Vagina (tissue), 2 donors: ENCODE data around the gene TENM4. TPM values are rescaled to one million over a fixed set of nuclear protein-coding genes. Genes with fewer than 3 reads are reported as not detected.

Source experiments
- DNase-seq, 2 donors: peaks; one replicate each; pipeline ENCODE4 v3.0.0-alpha.2; 2017; ENCODE audit errors: extremely low spot score in 2 of 2
- H3K27ac ChIP-seq: fragments of 200-600 bp; sonication (generic); one replicate; pipeline ENCODE4 v1.5.1; 2019
- H3K27me3 ChIP-seq: fragments of 200-600 bp; sonication (generic); one replicate; pipeline ENCODE4 v1.5.1; 2019
- H3K36me3 ChIP-seq, 2 donors: fragments of 200-600 bp; sonication (generic); one replicate each; pipeline ENCODE4 v1.5.1; 2017 to 2019
- H3K4me1 ChIP-seq: fragments of 200-600 bp; sonication (generic); one replicate; pipeline ENCODE4 v1.5.1; 2019
- H3K4me3 ChIP-seq, 2 donors: fragments of 200-600 bp; sonication (generic); 1 replicate in 1 of 2; 2 replicates in 1 of 2; pipeline ENCODE4 v1.5.1; 2016 to 2019
- H3K9me3 ChIP-seq: fragments of 200-600 bp; sonication (generic); one replicate; pipeline ENCODE4 v1.5.1; 2019
- POLR2A ChIP-seq, 2 donors: fragments of 450-650 bp; IDR thresholded peaks; one replicate each; pipeline ENCODE4 v1.6.1; 2017; ENCODE audit warnings: antibody characterized with exemption in 2 of 2, mild to moderate bottlenecking in 2 of 2, moderate library complexity in 2 of 2
- POLR2AphosphoS5 ChIP-seq, 2 donors: sonication (generic); formaldehyde crosslinking; IDR thresholded peaks; one replicate each; pipeline ENCODE4 v1.9.0; 2017; ENCODE audit warnings: antibody characterized with exemption in 2 of 2, mild to moderate bottlenecking in 2 of 2, low read depth in 1 of 2; ENCODE audit not compliant: insufficient read depth in 1 of 2
- intact Hi-C: fragments of 100-400 bp; cut with DNase I; formaldehyde crosslinking; loops from one replicate; pipeline ENCODE4 v1.15.1; 2023
- total RNA-seq: library from RNA; depleted of rRNA; stranded (reverse); fragments of >200 nt; gene quantifications from one replicate; pipeline ENCODE4 v1.2.3, GENCODE V29; 2016
- TF ChIP-seq, protein P1 (sequence below), 3 experiments: fragments of 450-650 bp in 2 of 3; fragments of 200-600 bp in 1 of 3; sonication (generic) in 1 of 3; IDR thresholded peaks; one replicate each; pipeline ENCODE4 v1.5.1; 2017 to 2019; ENCODE audit warnings: antibody characterized with exemption in 3 of 3, mild to moderate bottlenecking in 2 of 3, moderate library complexity in 2 of 3

TENM4 gene
- total RNA-seq, 1 donor from 2014 or later: 12.5 TPM

DNA sequence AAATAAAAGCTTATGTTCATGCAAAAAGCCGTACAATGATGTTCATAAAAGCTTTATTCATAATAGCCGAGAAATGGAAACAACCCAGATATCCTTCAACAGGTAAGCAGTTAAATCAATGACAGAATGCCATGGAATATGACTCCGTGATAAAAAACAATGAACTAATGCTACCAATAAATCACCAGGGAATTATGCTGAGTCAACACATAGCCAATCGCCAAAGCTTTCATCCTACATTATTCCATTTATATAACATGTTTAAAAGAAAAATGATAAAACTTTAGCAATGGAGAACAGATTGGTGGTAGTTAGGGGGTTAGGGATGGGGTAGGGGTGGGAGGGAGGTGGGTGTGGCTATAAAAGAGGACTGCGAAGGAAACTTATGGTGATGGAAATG is 356.4 kb downstream of the TENM4 start:
- intact Hi-C loops: no loop called here
- DNase-seq: no peak
- H3K27me3 ChIP-seq: no peaks in the 10 kb centered on the region
- H3K9me3 ChIP-seq: no peaks in the 10 kb centered on the region
- H3K4me3 ChIP-seq: no peak overlapping the region
- H3K36me3 ChIP-seq: no peaks in the 10 kb centered on the region
- no peak overlapping the region for H3K27ac ChIP-seq
- H3K4me1 ChIP-seq: peaks cover 21% of the 10 kb centered on the region
- no peak for TF ChIP-seq POLR2A (IDR thresholded peaks at IDR 0.05)
- no peak for TF ChIP-seq POLR2AphosphoS5 (IDR thresholded peaks at IDR 0.05; ENCODE audit: insufficient read depth in 1 of 2, low read depth in 1 of 2)

DNA sequence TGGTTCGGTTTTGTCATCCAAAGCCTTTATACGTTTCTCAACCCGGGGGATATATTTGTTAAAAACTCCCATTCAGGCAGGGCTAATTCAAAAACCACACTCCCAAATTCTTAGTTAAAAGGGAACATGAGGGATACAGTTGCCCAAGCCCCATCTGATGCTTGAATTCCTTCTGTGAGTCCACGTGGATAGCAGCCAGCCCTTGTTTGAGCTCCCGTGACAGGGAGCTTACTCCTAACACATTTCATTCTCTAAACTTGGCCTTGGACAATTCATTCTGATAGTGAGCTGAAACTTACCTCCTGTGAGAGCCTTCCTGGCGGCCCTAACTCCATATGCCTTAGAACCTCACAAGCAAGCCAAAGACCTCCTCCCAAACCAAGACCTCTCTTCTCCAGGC is 357.5 kb downstream of the TENM4 start:
- no peaks in the 10 kb centered on the region for H3K36me3 ChIP-seq
- H3K27me3 ChIP-seq: no peaks in the 10 kb centered on the region
- no peak overlapping the region for H3K27ac ChIP-seq
- DNase-seq: no peak
- no peak for TF ChIP-seq POLR2AphosphoS5 (IDR thresholded peaks at IDR 0.05; ENCODE audit: insufficient read depth in 1 of 2, low read depth in 1 of 2)
- peaks cover 21% of the 10 kb centered on the region for H3K4me1 ChIP-seq
- intact Hi-C loops: no loop called here
- no peaks in the 10 kb centered on the region for H3K9me3 ChIP-seq
- H3K4me3 ChIP-seq: no peak overlapping the region

DNA sequence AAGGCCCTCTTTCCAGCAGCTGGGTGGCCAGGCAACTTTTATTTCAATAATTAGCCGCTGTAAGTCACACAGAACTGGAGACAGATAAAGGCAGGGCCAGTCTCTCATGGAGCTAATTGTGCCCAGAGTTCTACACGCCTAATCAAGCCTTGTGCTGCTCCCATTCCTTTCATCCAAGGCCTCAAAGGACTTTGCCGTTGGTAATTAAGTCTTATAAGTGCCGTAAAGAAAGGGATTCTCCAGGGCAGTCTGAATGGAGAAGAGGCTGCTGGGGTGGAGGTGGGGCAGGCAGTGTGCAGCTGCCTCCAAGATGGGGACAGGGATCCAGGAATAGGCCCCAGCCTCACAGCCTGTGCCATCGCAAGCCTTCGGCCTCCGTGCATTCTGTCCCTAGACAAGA is 357.9 kb downstream of the TENM4 start:
- Histone ChIP-seq H3K4me3 (no peak overlapping the region), H3K27me3 (no peaks in the 10 kb centered on the region), H3K27ac (no peak overlapping the region), H3K9me3 (no peaks in the 10 kb centered on the region), H3K36me3 (no peaks in the 10 kb centered on the region), H3K4me1 (peaks cover 18% of the 10 kb centered on the region)
- DNase-seq: no peak
- intact Hi-C loops: no loop called here
- no peak for TF ChIP-seq POLR2A (IDR thresholded peaks at IDR 0.05)
- TF ChIP-seq, protein P1, sequence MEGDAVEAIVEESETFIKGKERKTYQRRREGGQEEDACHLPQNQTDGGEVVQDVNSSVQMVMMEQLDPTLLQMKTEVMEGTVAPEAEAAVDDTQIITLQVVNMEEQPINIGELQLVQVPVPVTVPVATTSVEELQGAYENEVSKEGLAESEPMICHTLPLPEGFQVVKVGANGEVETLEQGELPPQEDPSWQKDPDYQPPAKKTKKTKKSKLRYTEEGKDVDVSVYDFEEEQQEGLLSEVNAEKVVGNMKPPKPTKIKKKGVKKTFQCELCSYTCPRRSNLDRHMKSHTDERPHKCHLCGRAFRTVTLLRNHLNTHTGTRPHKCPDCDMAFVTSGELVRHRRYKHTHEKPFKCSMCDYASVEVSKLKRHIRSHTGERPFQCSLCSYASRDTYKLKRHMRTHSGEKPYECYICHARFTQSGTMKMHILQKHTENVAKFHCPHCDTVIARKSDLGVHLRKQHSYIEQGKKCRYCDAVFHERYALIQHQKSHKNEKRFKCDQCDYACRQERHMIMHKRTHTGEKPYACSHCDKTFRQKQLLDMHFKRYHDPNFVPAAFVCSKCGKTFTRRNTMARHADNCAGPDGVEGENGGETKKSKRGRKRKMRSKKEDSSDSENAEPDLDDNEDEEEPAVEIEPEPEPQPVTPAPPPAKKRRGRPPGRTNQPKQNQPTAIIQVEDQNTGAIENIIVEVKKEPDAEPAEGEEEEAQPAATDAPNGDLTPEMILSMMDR (IDR thresholded peaks at IDR 0.05): no peak
- TF ChIP-seq POLR2AphosphoS5 (IDR thresholded peaks at IDR 0.05; ENCODE audit: insufficient read depth in 1 of 2, low read depth in 1 of 2): no peak

DNA sequence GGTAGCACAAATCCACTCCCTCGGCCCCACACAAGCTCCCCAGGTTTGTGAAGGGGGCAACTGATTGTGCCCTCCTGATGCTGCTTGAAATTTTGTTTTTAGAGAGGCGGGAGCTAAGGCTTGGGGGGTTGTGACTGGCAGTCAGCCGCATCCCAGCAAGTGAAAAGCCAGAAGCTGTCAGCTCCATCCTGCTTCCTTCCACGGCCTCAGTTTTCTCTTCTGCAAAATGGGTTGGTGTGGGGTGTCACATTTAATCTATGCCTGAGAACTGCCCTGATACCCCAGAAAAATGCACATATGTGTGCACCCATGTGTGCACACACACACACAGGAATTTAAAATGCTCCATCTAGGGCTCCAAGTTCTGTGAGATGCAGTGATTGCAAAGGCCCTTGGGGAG is 358.6 kb downstream of the TENM4 start:
- H3K27ac ChIP-seq: no peak overlapping the region
- intact Hi-C loops: no loop called here
- H3K4me3 ChIP-seq: no peak overlapping the region
- H3K4me1 ChIP-seq: peaks cover 12% of the 10 kb centered on the region
- TF ChIP-seq, protein P1 (IDR thresholded peaks at IDR 0.05): no peak
- TF ChIP-seq POLR2A (IDR thresholded peaks at IDR 0.05): no peak
- no peak for TF ChIP-seq POLR2AphosphoS5 (IDR thresholded peaks at IDR 0.05; ENCODE audit: insufficient read depth in 1 of 2, low read depth in 1 of 2)
- H3K27me3 ChIP-seq: no peaks in the 10 kb centered on the region
- no peak for DNase-seq
- no peaks in the 10 kb centered on the region for H3K9me3 ChIP-seq
- no peaks in the 10 kb centered on the region for H3K36me3 ChIP-seq

DNA sequence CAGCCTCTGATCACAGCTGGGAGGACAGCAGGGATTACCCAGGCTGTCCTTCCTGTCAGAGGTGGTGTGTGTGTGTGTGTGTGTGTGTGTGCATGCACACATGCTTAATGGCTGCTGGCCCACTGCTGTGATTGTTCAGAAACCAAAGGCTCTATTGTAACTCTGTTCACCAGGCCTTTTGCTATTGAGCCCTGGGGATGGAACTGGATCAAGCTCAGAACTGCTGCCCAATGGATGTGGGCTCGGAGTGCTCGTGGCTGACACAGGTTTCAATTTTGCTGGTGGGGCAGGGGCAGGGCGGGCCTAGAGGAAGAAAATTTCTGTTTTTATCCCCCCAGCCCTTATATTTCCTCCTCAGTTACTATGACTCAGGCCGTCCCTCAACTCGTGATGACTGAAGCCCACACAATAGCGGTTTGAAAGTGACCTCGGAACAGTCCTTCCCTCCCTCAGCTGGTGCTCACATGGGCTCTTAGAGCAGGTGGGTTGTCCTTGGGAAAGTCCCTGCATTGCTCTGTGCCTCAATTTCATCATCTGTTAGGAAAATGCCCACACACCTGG is 359.3 kb downstream of the TENM4 start:
- TF ChIP-seq POLR2AphosphoS5 (IDR thresholded peaks at IDR 0.05; ENCODE audit: insufficient read depth in 1 of 2, low read depth in 1 of 2) (no peak), POLR2A (IDR thresholded peaks at IDR 0.05) (no peak)
- TF ChIP-seq, protein P1 (IDR thresholded peaks at IDR 0.05): no peak
- H3K36me3 ChIP-seq: no peaks in the 10 kb centered on the region
- DNase-seq: no peak
- intact Hi-C loops: no loop called here
- H3K4me3 ChIP-seq: no peak overlapping the region
- H3K27ac ChIP-seq: no peak overlapping the region
- H3K27me3 ChIP-seq: no peaks in the 10 kb centered on the region
- peaks cover 8% of the 10 kb centered on the region for H3K4me1 ChIP-seq
- no peaks in the 10 kb centered on the region for H3K9me3 ChIP-seq

DNA sequence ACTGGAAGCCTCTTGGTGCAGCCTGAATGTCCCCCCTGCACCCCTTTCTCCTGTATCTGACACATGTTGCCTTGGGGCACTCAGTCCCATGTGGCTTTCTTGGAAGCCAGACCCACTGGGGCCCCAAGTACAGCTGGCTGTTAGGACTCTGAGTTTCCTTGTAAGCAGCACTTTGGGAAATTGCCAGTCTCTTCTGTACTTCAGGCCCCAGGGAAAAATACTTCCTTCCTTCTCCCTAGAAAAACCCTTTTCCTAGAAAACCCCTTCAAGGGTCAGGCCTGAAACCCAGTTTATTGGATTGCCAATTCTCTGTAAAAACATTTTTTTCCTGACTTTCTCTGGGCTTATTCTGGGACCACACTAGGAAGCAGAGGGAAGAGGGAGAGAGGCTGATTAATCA is 360.3 kb downstream of the TENM4 start:
- intact Hi-C loops: no loop called here
- no peak for DNase-seq
- H3K4me3 ChIP-seq: no peak overlapping the region
- no peak for TF ChIP-seq POLR2AphosphoS5 (IDR thresholded peaks at IDR 0.05; ENCODE audit: insufficient read depth in 1 of 2, low read depth in 1 of 2)
- TF ChIP-seq POLR2A (IDR thresholded peaks at IDR 0.05): no peak
- TF ChIP-seq, protein P1 (IDR thresholded peaks at IDR 0.05): no peak
- no peak overlapping the region for H3K27ac ChIP-seq
- H3K27me3 ChIP-seq: no peaks in the 10 kb centered on the region
- no peaks in the 10 kb centered on the region for H3K36me3 ChIP-seq
- no peaks in the 10 kb centered on the region for H3K9me3 ChIP-seq
- H3K4me1 ChIP-seq: no peaks in the 10 kb centered on the region
